Neuronal stem cell (in vitro differentiated cells): ENCODE data around the gene SPAG16.

Experiments
- DNase-seq: peaks from one replicate; pipeline ENCODE4 v3.0.0-alpha.2; 2013; ENCODE audit warnings: low spot score
- H2AFZ ChIP-seq: one replicate; pipeline ENCODE4 v1.6.1; 2013; ENCODE audit warnings: mild to moderate bottlenecking, low read length, inconsistent platforms
- H2AK5ac ChIP-seq: 2 replicates; pipeline ENCODE4 v1.6.1; 2013; ENCODE audit warnings: low read depth, mild to moderate bottlenecking, inconsistent platforms, low read length, moderate library complexity, mixed read lengths
- H2BK120ac ChIP-seq: 2 replicates; pipeline ENCODE4 v1.6.1; 2013; ENCODE audit warnings: low read depth, mild to moderate bottlenecking, inconsistent platforms, low read length, moderate library complexity, mixed read lengths
- H2BK12ac ChIP-seq: one replicate; pipeline ENCODE4 v1.6.1; 2013; ENCODE audit warnings: low read length, inconsistent platforms
- H2BK15ac ChIP-seq: 2 replicates; pipeline ENCODE4 v1.6.1; 2013; ENCODE audit warnings: mild to moderate bottlenecking, low read length, inconsistent platforms, mixed read lengths
- H2BK5ac ChIP-seq: one replicate; pipeline ENCODE4 v1.6.1; 2013; ENCODE audit warnings: inconsistent platforms, mild to moderate bottlenecking, low read length, moderate library complexity
- H3K14ac ChIP-seq: one replicate; pipeline ENCODE4 v1.6.1; 2013; ENCODE audit warnings: low read length, inconsistent platforms
- H3K18ac ChIP-seq: 2 replicates; pipeline ENCODE4 v1.6.1; 2013; ENCODE audit warnings: low read length, inconsistent platforms
- H3K23ac ChIP-seq: 2 replicates; pipeline ENCODE4 v1.6.1; 2013; ENCODE audit warnings: low read depth, mild to moderate bottlenecking, mixed read lengths, low read length, inconsistent platforms; ENCODE audit not compliant: poor library complexity
- H3K27ac ChIP-seq: replicated peaks from 3 replicates; pipeline ENCODE4 v1.5.1; 2013; ENCODE audit warnings: low read length, inconsistent platforms
- H3K27me3 ChIP-seq, 3 experiments: 2 replicates each; pipeline ENCODE4 v1.6.1; 2013; ENCODE audit warnings: low read length in 3 of 3, mild to moderate bottlenecking in 2 of 3, inconsistent platforms in 1 of 3, low read depth in 1 of 3, mixed read lengths in 1 of 3, moderate library complexity in 1 of 3; ENCODE audit not compliant: control insufficient read depth in 3 of 3, insufficient read depth in 3 of 3
- H3K36me3 ChIP-seq, 2 donors: replicated peaks in 1 of 2; 2 replicates each; pipeline ENCODE4 v1.6.1; 2013; ENCODE audit warnings: low read length in 2 of 2; ENCODE audit not compliant: control insufficient read depth in 2 of 2, insufficient read depth in 2 of 2
- H3K4ac ChIP-seq: 2 replicates; pipeline ENCODE4 v1.6.1; 2013; ENCODE audit warnings: inconsistent platforms, mild to moderate bottlenecking, low read length, moderate library complexity
- H3K4me1 ChIP-seq, 2 donors: 1 replicate in 1 of 2; 2 replicates in 1 of 2; pipeline ENCODE4 v1.6.1; 2013; ENCODE audit warnings: low read length in 2 of 2, low read depth in 1 of 2; ENCODE audit not compliant: control insufficient read depth in 2 of 2, insufficient read depth in 1 of 2
- H3K4me2 ChIP-seq: one replicate; pipeline ENCODE4 v1.6.1; 2013; ENCODE audit warnings: mild to moderate bottlenecking, low read length, inconsistent platforms; ENCODE audit not compliant: insufficient read depth, poor library complexity, severe bottlenecking
- H3K4me3 ChIP-seq, 2 donors: 2 replicates each; pipeline ENCODE4 v1.5.1; 2013; ENCODE audit warnings: low read length in 2 of 2, mild to moderate bottlenecking in 2 of 2, inconsistent platforms in 1 of 2, moderate library complexity in 1 of 2
- H3K79me1 ChIP-seq: one replicate; pipeline ENCODE4 v1.6.1; 2013; ENCODE audit warnings: low read depth, mild to moderate bottlenecking, inconsistent platforms, low read length, moderate library complexity
- H3K9ac ChIP-seq: one replicate; pipeline ENCODE4 v1.6.1; 2013; ENCODE audit warnings: mild to moderate bottlenecking, low read depth, low read length, inconsistent platforms; ENCODE audit not compliant: poor library complexity
- H3K9me3 ChIP-seq, 2 donors: replicated peaks in 1 of 2; 2 replicates each; pipeline versions ENCODE3 to v1.6.1; 2013; ENCODE audit warnings: low read length in 2 of 2, mild to moderate bottlenecking in 2 of 2, inconsistent platforms in 1 of 2, low read depth in 1 of 2, mixed read lengths in 1 of 2, moderate library complexity in 1 of 2; ENCODE audit not compliant: control insufficient read depth in 2 of 2, insufficient read depth in 1 of 2
- H4K8ac ChIP-seq: one replicate; pipeline ENCODE4 v1.6.1; 2013; ENCODE audit warnings: low read depth, mild to moderate bottlenecking, inconsistent platforms, low read length, moderate library complexity
- H4K91ac ChIP-seq: one replicate; pipeline ENCODE4 v1.6.1; 2013; ENCODE audit warnings: low read length, low read depth, mild to moderate bottlenecking, inconsistent platforms; ENCODE audit not compliant: poor library complexity
- WGBS, 2 donors: extraction: QIAGEN DNeasy Blood & Tissue Kit; methylation state at CpG; one replicate each; pipeline ENCODE4 v1.1.7; 2013; ENCODE audit warnings: missing lambda C conversion rate in 2 of 2, mixed read lengths in 1 of 2; ENCODE audit not compliant: insufficient read length in 2 of 2, insufficient replicate concordance in 1 of 2; ENCODE audit errors: extremely low coverage in 2 of 2; 5-methylcytosine and 5-hydroxymethylcytosine counted together

SPAG16 gene

GRCh38 chr2:213834746-213835145 lies 550.5 kb downstream of the SPAG16 start:
- WGBS, 2 donors, result no CpG with 5 or more reads among the region's 1 CpG

DNA sequence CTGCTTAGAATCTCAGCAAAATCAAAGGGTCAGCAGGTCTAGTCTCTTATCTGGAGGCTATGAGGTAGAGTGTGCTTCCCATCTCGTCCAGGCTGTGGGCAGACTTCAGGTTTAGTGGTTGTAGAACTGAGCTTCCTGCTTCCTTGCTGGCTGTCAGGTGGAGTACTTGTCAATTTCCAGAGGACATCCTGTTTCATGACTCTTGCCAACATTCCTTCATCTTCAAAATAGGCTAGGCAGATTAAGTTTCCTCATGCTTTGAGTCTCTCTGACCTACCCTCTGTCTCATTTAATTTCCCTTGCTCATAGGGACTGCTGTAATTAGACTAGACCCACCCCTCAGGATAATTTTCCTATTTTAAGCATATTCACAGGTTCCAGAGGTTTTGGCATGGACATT lies 562.6 kb downstream of the SPAG16 start:
- no peak overlapping the region for H3K4ac ChIP-seq
- no peaks in the 10 kb centered on the region for H3K36me3 ChIP-seq
- no CpG with 5 or more reads among the region's 1 CpG for WGBS, 2 donors
- DNase-seq, result no peak
- H2AK5ac ChIP-seq, result no peak overlapping the region
- no peaks in the 10 kb centered on the region for H3K27me3 ChIP-seq
- no peaks in the 10 kb centered on the region for H3K79me1 ChIP-seq
- H3K27ac ChIP-seq, result no peak overlapping the region
- H3K23ac ChIP-seq, result no peak overlapping the region
- H2BK15ac ChIP-seq, result no peak overlapping the region
- H2BK12ac ChIP-seq, result no peak overlapping the region
- H2AFZ ChIP-seq, result no peak overlapping the region
- H4K91ac ChIP-seq, result no peak overlapping the region
- no peak overlapping the region for H3K14ac ChIP-seq
- H4K8ac ChIP-seq, result no peak overlapping the region
- H3K4me3 ChIP-seq, result no peak overlapping the region
- H3K9me3 ChIP-seq, result peaks cover 0 to 4% of the 10 kb centered on the region in 2 donors
- H2BK120ac ChIP-seq, result no peak overlapping the region
- no peaks in the 10 kb centered on the region for H3K4me1 ChIP-seq
- H3K4me2 ChIP-seq, result no peak overlapping the region
- no peak overlapping the region for H2BK5ac ChIP-seq
- no peak overlapping the region for H3K18ac ChIP-seq
- H3K9ac ChIP-seq, result no peak overlapping the region

More at GRCh38 chr2:213834746-213835145, 550.5 kb downstream of the SPAG16 start:
- Histone ChIP-seq H3K23ac (no peak overlapping the region), H2AFZ (no peak overlapping the region), H3K14ac (no peak overlapping the region), H3K4me3 (no peak overlapping the region), H3K27me3 (no peaks in the 10 kb centered on the region), H2BK15ac (no peak overlapping the region), H3K4ac (no peak overlapping the region), H3K4me2 (no peak overlapping the region), H3K9ac (no peak overlapping the region), H4K8ac (no peak overlapping the region), H2BK12ac (no peak overlapping the region), H3K9me3 (peaks cover 0 to under 1% of the 10 kb centered on the region in 2 donors), H3K79me1 (no peaks in the 10 kb centered on the region), H2BK5ac (no peak overlapping the region), H4K91ac (no peak overlapping the region), H3K4me1 (peaks cover 0 to 2% of the 10 kb centered on the region in 2 donors), H3K18ac (no peak overlapping the region), H3K36me3 (no peaks in the 10 kb centered on the region), H3K27ac (no peak overlapping the region), H2BK120ac (no peak overlapping the region), H2AK5ac (no peak overlapping the region)
- no peak for DNase-seq

DNA sequence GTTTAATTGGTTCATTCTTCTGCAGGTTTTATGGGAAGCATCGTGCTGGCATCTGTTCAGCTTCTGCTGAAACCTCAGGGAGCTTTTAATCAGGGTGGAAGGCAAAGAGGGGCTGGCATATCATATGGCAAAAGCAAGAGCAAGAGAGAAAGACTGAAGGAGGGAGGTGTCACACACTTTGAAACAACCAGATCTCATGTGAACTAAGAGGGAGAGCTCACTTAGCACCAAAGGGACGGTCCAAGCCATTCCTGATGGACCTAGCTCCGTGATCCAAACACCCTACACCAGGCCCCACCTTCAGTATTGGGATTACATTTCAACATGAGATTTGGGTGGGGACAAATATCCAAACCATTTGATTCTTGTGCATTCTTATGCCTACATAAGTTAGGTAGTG lies 563.1 kb downstream of the SPAG16 start:
- no CpG with 5 or more reads among the region's 3 CpGs for WGBS, 2 donors
- Histone ChIP-seq H2AFZ (no peak overlapping the region), H2BK15ac (no peak overlapping the region), H3K4me3 (no peak overlapping the region), H3K23ac (no peak overlapping the region), H3K4me2 (no peak overlapping the region), H4K8ac (no peak overlapping the region), H2BK5ac (no peak overlapping the region), H2BK12ac (no peak overlapping the region), H3K18ac (no peak overlapping the region), H4K91ac (no peak overlapping the region), H3K9ac (no peak overlapping the region), H3K4me1 (no peaks in the 10 kb centered on the region), H2BK120ac (no peak overlapping the region), H3K14ac (no peak overlapping the region), H3K4ac (no peak overlapping the region), H2AK5ac (no peak overlapping the region), H3K27ac (no peak overlapping the region), H3K36me3 (no peaks in the 10 kb centered on the region), H3K9me3 (peaks cover 0 to 4% of the 10 kb centered on the region in 2 donors), H3K27me3 (no peaks in the 10 kb centered on the region), H3K79me1 (no peaks in the 10 kb centered on the region)
- no peak for DNase-seq

DNA sequence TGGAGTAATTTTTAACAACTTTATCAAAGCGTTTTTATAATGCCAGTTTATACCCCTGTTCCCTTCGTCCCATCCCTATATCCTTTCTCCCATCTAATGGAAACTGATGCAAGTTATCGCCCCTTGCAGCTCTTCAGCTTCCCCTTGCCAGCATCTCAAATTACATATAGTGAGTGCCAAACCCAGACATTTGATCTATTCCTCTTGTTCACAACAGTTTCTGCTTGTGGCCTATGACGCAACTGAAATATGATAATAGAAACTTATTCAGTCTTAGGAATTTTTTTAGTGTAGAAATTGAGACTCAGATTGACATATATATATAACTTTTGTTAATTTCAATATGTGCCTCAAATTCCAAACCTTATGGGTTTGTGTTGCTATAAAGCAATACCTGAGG lies 564.4 kb downstream of the SPAG16 start:
- no peaks in the 10 kb centered on the region for H3K4me1 ChIP-seq
- no peak overlapping the region for H4K91ac ChIP-seq
- no peak overlapping the region for H3K4ac ChIP-seq
- H3K18ac ChIP-seq, result no peak overlapping the region
- no peak overlapping the region for H2AK5ac ChIP-seq
- H3K23ac ChIP-seq, result no peak overlapping the region
- H2BK15ac ChIP-seq, result no peak overlapping the region
- H3K36me3 ChIP-seq, result no peaks in the 10 kb centered on the region
- H2BK5ac ChIP-seq, result no peak overlapping the region
- no peak for DNase-seq
- H3K27me3 ChIP-seq, result no peaks in the 10 kb centered on the region
- H2AFZ ChIP-seq, result no peak overlapping the region
- no peak overlapping the region for H2BK12ac ChIP-seq
- no CpG with 5 or more reads among the region's 4 CpGs for WGBS, 2 donors
- peak overlapping the region; percentile 11 for H3K4me2 ChIP-seq
- no peak overlapping the region for H3K9ac ChIP-seq
- H4K8ac ChIP-seq, result no peak overlapping the region
- H3K4me3 ChIP-seq, result no peak overlapping the region
- H3K14ac ChIP-seq, result no peak overlapping the region
- peaks cover 0 to 6% of the 10 kb centered on the region in 2 donors for H3K9me3 ChIP-seq
- H3K27ac ChIP-seq, result no peak overlapping the region
- H3K79me1 ChIP-seq, result no peaks in the 10 kb centered on the region
- no peak overlapping the region for H2BK120ac ChIP-seq
